ENCODE measurements around the gene TNFSF13B.
"Not testable (repeated sequence)": the region's sequence is repeated elsewhere in the genome, so short reads cannot be mapped to it uniquely, and the experiment has no call there.

The TNFSF13B gene, protein sequence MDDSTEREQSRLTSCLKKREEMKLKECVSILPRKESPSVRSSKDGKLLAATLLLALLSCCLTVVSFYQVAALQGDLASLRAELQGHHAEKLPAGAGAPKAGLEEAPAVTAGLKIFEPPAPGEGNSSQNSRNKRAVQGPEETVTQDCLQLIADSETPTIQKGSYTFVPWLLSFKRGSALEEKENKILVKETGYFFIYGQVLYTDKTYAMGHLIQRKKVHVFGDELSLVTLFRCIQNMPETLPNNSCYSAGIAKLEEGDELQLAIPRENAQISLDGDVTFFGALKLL

DNA sequence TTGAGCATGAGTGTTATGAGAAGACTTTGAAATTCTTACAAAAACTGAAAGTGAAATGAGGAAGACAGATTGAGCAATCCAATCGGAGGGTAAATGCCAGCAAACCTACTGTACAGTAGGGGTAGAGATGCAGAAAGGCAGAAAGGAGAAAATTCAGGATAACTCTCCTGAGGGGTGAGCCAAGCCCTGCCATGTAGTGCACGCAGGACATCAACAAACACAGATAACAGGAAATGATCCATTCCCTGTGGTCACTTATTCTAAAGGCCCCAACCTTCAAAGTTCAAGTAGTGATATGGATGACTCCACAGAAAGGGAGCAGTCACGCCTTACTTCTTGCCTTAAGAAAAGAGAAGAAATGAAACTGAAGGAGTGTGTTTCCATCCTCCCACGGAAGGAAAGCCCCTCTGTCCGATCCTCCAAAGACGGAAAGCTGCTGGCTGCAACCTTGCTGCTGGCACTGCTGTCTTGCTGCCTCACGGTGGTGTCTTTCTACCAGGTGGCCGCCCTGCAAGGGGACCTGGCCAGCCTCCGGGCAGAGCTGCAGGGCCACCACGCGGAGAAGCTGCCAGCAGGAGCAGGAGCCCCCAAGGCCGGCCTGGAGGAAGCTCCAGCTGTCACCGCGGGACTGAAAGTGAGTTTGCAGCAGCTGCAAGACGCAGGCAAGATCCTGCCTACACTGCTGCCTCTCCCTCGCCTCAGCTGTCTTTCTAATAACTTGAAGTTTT is at the start of gene TNFSF13B:
Gene TNFSF13B (plus strand): TSS at position 118 of the 728 bp plus-strand sequence. CDS start 178 bp downstream, at position 296.
- peak; percentile 11 to 12 for DNase-seq (ENCODE audit: low read depth in 1 of 2, low spot score in 1 of 2)

DNA sequence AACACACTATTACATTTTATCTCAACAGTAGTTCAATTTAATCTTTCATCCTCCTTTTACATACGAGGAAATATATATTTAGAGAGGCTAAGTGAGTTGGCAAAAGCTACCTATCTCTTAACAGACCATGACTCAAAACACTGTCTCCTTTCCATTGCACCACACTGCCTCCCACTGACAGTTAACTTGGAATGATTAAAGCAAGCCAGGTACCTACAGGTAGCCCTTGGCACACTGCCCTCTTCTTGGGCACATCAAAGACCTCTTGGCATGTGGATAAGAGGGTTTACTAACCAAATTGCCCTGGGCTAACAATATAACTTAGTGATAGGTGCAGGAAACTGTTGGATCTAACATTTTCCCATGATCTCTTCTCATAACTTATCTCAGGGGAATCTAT is 49.5 kb upstream of the TNFSF13B start:
- DNase-seq (ENCODE audit: low read depth in 1 of 2, low spot score in 1 of 2): no peak

DNA sequence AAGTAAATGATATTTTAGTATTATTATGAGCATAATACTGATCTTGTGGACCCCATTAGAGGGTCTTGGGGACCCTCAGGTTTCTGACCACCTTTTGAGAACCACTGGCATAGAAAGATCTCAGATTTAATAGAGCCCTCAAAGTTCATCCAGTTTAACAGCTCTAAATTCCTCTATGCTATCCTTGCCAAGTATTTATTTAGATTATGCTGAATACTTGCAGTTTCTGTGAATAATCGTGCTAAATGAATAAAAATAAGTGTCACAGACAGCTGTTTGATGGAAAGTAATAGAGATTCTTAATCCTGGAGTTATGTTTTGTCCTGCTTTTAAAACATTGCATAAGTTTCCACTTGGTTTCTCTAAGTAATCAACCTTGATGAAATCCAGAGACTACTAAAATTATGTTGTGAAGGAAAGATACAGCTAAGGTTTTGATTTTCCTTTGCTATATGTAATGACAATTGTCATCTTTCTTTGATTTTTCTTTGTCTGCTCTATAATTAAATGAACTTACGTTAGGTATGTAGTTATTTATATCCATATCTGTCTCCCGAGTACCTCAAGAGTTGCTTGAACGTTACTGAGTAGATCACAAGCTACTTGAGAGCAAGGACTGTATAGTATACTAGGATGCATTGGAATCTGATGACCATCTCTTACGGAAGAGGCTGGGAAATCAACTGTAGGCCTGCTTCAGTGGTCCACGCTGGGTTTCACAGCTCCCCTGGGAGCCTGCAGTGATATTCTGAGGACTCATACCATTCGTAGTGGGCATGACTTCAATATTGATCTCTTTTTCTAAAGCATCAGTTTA is 45.6 kb upstream of the TNFSF13B start:
- no peak for DNase-seq (ENCODE audit: low read depth in 1 of 2, low spot score in 1 of 2)

DNA sequence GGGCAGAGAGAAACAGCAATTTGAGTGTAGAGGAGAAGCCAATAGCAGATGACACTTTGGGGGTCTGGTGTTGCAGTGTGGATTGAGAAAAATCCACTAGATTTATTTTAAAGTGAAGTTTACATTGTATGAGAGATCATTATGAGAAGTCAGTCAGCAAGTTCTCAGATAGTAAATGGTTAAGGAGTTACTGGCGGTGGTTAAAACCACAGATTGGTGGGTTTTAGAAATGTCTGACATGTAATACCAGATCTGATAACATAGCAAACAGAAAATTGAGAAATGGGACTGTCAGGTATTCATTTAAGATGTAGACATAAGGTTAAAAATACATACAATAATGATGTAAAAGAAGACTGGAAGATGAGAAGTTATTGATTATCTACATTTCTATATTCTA is 44.1 kb upstream of the TNFSF13B start:
- no peak for DNase-seq (ENCODE audit: low read depth in 1 of 2, low spot score in 1 of 2)

DNA sequence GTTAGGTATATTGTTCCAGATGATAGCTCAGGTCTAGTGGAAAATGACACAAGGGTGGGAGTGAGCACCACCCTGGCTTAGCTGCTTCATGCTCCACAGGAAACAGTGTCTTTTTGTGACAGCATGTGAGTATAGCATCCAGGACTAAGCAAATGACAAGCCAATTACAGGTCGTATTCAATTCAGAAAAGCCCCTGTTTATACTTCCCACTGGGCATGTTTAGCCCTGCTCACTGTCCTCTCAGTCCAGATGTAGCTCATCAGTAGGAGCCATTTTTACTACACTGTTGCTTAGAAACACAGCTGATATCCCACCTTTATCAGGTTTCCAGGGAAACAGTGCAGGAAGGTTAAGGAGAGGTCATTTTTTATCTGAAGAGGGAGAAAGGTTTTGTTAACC is 43.3 kb upstream of the TNFSF13B start:
- no peak for DNase-seq (ENCODE audit: low read depth in 1 of 2, low spot score in 1 of 2)

DNA sequence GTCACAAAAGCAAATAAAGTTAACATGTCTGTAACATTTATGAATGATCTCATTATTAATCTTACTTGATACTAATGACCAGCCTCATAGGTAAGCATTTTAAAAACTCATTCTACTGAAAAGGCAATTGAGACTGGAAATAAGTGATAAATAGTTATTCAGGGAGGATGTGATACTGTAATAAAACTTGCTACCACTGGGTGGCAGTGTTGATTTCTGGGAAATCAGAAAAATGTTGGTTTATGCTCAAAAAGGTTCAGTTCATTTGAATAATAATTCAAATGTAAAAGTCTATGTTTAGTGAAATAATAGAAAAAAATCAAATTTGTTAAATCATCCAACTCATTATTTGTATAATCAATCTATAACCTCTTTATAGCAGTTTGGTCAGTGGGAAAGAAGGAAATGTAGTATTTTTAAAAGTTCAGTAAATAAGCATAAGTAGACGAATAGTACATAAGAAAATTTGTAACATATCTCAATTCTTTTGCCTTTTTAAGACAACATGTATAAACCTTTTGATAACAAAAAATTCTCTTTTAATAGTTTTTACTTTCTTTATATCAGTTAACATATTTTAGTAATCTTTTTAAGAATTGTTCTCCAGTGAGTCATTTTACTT is 41.8 kb upstream of the TNFSF13B start:
- DNase-seq (ENCODE audit: low read depth in 1 of 2, low spot score in 1 of 2): no peak

DNA sequence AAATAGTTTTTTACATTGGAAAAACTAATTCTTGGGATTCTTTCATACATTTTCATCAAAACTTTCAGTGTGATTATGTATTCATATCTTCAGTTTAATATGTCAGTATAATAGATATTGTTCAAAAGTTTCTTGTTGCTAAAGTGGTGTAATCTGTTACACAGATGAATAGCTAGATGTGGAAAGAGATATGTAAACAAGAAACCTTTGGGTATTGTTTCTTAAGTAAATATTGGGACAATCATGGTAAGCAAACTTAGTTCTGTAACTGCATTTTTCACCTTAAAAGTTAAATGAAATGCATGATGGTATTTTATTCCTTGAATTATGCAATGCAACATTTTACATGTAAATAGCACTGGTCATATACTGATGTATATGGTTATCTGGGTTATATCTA is 39.1 kb upstream of the TNFSF13B start:
- DNase-seq (ENCODE audit: low read depth in 1 of 2, low spot score in 1 of 2): no peak

DNA sequence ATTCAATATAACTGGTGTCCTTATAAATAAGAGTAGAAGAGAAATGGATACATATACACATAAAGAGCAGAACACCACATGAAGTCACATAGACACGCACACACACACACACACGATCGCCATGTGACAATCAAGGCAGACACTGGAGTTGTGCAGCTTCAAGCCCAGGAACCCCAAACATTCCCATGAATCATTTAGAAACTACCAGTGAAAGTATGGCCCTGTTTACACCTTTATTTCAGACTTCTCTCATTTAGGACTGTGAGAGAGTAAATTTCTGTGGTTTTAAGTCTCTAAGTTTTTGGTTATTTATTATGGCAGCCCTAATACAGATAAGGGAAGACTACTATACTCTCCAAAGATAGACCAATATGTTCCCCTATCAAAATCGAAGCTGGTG is 20.4 kb upstream of the TNFSF13B start:
- no peak for DNase-seq (ENCODE audit: low read depth in 1 of 2, low spot score in 1 of 2)

DNA sequence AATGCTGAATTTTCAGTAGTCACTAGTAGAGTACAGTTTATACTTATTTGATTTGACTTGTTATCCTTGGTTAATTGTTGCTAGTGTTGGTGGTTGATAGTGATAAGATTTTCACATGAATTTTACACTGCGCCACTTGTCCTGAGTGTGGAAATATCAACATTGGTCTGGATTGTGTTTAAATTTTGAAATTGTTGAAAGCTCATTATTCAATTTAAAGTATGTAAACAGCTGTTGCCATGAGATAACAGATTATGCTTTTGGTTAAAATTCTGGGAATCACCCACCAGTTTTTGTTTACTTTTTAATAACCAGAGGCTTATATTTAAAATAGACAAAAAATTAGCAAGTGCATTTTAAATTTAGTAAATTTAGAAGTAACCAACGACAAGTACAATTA is 12.3 kb upstream of the TNFSF13B start:
- no peak for DNase-seq (ENCODE audit: low read depth in 1 of 2, low spot score in 1 of 2)

DNA sequence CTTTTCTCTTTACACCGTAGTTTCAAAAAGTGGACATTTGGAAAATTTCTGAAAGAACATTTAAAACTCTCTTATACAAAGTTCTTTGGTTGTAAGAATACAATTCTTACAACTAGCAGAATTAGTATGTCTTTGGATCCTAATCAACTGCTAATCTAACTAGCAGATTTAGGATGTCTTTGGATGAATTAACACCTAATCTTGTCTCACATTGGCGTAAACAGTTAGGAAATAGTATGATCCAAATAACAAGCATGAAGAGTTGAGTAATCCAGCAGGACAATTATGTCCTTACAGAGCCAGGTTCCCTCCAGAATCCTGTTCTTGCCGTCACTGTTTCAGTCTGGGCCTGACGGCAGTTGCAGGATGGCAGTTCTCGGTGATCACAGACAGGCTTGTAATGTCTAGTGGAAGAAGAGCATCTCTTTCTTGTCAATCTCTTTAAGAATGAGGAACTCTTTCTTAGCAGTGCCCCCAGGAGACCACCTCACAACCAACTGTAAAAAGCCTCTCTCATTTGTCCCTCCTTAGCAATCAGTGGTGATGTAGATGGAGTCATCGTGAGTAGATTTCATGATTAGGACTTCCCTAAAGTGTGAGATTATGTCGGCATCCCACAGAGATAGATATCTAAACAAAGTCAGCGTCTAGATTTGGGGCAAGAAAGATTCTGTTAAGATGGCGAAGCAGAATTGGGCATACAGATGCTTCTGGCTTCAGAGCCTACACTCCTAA is 5.7 kb upstream of the TNFSF13B start:
- DNase-seq (ENCODE audit: low read depth in 1 of 2, low spot score in 1 of 2): no peak

DNA sequence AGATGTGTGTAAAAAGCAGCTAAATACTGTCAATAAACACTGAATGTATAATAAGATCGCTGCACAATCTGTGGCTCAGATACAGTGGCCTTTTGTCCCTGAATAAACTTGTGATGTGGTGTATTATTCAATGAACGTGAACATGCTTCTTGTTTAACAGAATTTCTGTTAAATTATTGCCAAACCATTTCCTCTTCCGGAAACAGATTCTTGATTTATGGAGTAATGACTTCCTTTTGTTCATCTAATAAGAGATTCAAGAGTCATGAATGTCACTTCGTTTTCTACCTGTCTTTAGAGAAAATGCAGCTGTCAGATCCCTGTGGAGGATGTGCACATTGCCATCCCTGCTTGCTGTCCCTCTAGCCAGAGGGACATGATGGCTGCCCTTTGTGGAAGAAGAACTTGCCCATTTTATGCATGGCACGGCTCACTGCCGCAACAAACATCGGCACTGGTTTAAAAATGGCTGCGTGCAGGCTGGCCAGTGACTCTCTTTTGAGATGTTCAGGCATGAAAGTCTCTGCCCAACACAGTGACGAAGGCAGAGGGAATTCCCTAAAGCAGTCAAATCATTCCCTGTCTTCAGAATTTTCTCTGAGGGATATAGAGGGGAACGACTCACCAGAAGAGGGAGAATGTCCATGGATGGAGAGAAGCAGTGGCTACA is 3.1 kb upstream of the TNFSF13B start:
- DNase-seq (ENCODE audit: low read depth in 1 of 2, low spot score in 1 of 2): no peak

DNA sequence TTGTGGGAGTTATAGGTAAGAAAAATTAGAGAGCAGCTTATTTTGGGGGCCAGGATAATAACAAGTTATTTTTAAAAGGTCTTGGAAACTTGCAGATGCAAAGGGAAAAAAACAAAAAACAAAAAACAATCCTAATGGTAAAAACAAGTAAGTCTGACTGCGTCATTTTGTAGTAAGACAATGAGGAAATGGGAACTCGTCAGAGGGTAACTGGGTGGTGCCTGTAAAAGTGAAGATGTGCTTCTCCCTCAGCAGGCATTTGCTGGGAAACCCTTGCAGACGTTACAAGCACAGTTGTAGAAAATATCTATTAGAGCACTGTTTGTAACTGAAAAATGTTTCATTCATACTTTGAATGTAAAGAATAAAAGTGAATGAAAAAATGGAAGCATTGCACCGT is 2.2 kb upstream of the TNFSF13B start:
- no peak for DNase-seq (ENCODE audit: low read depth in 1 of 2, low spot score in 1 of 2)

DNA sequence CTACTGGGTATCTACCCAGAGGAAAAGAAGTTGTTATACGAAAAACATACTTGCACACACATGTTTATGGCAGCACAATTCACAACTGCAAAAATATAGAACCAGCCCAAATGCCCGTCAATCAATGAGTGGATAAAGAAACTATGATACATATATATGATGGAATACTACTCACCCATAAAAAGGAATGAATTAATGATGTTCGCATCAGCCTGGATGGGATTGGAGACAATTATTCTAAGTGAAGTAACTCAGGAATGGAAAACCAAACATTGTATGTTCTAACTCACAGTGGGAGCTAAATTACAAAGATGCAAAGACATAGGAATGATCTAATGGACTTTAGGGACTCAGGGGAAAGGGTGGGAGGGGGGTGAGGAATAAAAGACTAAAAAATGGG is 1.7 kb upstream of the TNFSF13B start:
- DNase-seq (ENCODE audit: low read depth in 1 of 2, low spot score in 1 of 2): not testable (repeated sequence)

DNA sequence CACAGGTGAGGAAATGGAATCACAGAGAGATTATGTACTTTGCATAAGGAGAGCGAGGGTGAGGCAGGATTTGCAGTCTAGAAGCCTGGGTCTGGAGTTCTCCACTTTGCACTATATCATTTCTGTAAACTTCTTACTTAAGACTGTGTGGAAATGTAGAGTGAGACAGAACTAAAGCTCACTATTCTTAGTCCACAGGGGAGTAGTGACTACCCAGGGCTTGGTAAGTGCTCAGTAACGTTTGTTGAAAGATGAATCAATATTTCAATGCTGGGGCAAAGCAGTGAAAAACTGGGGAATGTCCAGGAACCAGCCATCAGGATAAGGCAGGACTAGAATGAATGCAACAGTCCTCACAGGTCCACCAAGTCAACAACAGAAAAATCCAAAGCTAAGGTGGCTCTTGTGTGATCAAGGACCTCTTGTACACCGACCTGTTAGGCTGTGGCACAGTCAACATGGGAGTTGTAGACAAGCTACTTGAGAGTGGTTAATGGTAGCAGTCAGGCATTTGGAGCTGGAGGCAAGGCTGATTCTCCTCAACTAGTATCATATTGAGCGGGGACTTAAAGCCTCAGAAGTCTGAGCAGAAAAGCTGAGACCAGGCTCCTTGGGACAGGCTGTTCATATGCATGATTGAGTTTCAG is 929 bp upstream of the TNFSF13B start:
- DNase-seq (ENCODE audit: low read depth in 1 of 2, low spot score in 1 of 2): no peak

DNA sequence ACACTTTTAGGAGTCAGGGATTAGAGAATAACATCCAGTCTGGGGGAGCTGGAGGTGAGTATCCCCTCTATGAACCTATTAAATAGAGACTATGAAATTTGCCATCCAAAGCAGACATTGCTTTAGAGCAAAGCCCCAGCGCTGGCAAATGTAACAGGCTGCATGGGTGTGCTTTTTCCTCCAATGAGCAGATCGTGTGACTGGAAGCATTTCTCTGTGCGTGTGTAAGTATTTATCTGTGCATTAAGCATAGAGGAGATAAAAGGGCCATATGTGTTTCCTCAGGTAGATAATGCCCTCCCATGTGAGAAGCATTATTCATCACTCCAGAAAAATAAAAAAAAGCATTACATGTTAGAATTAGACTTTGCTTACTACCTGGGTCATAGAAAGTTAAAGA is 924 bp downstream of the TNFSF13B start:
- no peak for DNase-seq (ENCODE audit: low read depth in 1 of 2, low spot score in 1 of 2)

DNA sequence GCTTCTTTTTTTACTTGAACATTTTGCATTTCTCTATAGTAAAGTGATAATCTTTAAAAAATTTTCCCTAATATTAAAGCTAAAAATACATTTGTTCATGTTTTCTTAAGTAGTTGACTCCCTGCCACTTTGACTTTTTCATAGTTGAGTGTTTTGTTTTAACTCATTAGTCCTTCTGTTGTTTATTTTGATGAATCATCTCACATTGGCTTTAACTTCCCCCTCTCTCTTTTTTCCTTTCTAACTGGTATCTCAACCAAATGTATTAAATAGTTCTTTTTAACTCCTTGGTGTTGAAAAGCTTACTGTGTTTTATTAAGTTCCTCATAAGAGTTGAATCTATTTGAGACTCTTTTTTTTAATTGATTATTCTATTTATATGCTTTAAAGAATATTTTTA is 2.8 kb downstream of the TNFSF13B start:
- DNase-seq (ENCODE audit: low read depth in 1 of 2, low spot score in 1 of 2): no peak

DNA sequence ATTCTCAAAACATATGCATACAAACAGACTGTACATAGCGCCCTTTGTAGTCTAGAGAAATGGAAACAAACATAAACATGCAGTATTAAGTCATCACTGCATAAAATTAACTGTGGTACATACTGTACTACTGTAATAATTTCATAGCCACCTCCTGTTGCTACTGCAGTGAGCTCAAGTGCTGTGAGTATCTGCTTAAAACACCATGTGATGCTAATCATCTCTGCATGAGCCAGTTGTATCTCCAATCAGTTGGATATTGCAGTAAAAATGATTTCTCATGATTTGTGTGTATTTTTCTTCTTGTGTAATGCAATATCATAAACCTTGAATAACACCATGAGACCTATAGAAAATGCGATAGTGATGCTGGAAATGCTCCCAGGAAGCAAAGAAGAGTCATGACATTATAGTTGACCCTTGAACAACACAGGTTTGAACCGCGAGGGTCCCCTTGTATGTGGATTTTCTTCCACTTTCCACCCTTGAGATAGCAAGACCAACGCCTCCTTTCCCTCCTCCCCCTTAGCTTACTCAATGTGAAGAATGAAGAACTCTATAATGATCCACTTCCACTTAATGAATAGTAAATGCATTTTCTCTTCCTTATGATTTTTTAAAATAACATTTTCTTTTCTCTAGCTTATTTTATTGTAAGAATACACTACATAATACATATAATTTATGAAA is 4.1 kb downstream of the TNFSF13B start:
- no peak for DNase-seq (ENCODE audit: low read depth in 1 of 2, low spot score in 1 of 2)

DNA sequence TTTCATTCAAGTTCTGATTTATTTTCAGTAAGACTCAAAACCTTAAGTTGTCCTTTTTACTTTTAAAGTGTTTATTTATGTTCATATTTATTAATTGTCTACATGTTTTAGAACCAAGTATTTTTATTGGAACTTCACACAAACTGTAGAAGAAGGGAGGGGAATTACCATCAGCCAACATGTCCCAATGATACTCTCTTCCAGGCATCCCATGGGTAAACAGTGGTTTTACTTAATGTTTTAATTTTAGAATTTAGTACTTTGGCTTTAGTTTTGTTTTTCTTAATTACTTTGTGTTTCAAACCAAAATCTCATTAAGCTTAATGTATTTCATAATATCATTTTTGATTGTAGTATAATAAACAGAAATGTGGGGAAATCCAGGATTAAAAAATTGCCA is 5.2 kb downstream of the TNFSF13B start:
- DNase-seq (ENCODE audit: low read depth in 1 of 2, low spot score in 1 of 2): no peak

DNA sequence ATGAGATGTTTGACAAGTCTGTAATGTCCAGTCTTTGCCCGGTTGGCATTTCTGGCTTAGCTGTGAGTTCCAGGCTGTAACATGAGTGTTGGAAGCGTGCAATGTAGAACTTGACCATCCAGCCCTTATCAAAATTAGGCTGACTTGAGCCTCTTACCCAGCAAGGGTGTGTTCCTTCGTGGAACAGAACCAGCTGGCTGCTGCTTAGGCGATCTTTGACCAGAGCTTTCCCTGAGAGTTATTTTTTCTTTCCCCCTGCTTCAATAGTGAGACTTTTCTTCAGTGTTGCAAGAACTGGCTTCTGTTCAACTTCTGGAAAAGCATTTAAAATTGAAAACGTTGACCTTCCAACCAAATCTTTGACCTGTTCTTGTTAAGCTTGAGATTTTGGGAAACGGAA is 6.5 kb downstream of the TNFSF13B start:
- no peak for DNase-seq (ENCODE audit: low read depth in 1 of 2, low spot score in 1 of 2)
